Measurements from ENCODE around the gene DRAXIN.
"Not testable (repeated sequence)": the region's sequence is repeated elsewhere in the genome, so short reads cannot be mapped to it uniquely, and the experiment has no call there.

GRCh38 chr1:11642418-11643017 lies 49.0 kb upstream of the DRAXIN start:
- not testable (repeated sequence) for TF ChIP-seq EP300 (IDR thresholded peaks at IDR 0.05; ENCODE audit: low read depth)
- TF ChIP-seq, protein P1, sequence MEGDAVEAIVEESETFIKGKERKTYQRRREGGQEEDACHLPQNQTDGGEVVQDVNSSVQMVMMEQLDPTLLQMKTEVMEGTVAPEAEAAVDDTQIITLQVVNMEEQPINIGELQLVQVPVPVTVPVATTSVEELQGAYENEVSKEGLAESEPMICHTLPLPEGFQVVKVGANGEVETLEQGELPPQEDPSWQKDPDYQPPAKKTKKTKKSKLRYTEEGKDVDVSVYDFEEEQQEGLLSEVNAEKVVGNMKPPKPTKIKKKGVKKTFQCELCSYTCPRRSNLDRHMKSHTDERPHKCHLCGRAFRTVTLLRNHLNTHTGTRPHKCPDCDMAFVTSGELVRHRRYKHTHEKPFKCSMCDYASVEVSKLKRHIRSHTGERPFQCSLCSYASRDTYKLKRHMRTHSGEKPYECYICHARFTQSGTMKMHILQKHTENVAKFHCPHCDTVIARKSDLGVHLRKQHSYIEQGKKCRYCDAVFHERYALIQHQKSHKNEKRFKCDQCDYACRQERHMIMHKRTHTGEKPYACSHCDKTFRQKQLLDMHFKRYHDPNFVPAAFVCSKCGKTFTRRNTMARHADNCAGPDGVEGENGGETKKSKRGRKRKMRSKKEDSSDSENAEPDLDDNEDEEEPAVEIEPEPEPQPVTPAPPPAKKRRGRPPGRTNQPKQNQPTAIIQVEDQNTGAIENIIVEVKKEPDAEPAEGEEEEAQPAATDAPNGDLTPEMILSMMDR (IDR thresholded peaks at IDR 0.05), result peak; percentile 88 to 97 (median 96)
